DOHH2 (cell line): ENCODE data around the gene DCDC2C.

ENCODE experiments used
- H3F3A ChIP-seq: fragments of 200-600 bp; sonication (generic), shearing (Covaris generic); 2 replicates; pipeline ENCODE4 v1.6.0; 2016; ENCODE audit warnings: antibody characterized with exemption, mild to moderate bottlenecking; ENCODE audit not compliant: control insufficient read depth, insufficient read depth
- H3K27ac ChIP-seq: fragments of 200-600 bp; sonication (generic); 2 replicates; pipeline ENCODE4 v1.5.1; 2014; ENCODE audit warnings: low read depth, mild to moderate bottlenecking, low read length, moderate library complexity
- H3K27me3 ChIP-seq: fragments of 200-600 bp; sonication (generic); 2 replicates; pipeline ENCODE4 v1.6.1; 2014; ENCODE audit warnings: mild to moderate bottlenecking, low read length, mixed read lengths; ENCODE audit not compliant: control insufficient read depth
- H3K36me3 ChIP-seq: fragments of 200-600 bp; sonication (generic); 2 replicates; pipeline ENCODE4 v1.6.1; 2014; ENCODE audit warnings: mild to moderate bottlenecking, low read length, moderate library complexity, mixed read lengths; ENCODE audit not compliant: control insufficient read depth
- H3K4me1 ChIP-seq: fragments of 200-600 bp; sonication (generic); 2 replicates; pipeline ENCODE4 v1.6.1; 2014; ENCODE audit warnings: mild to moderate bottlenecking, low read length, mixed read lengths; ENCODE audit not compliant: control insufficient read depth
- H3K4me2 ChIP-seq: fragments of 200-600 bp; sonication (generic); 2 replicates; pipeline ENCODE4 v1.6.0; 2014; ENCODE audit warnings: mild to moderate bottlenecking, low read length, moderate library complexity
- H3K4me3 ChIP-seq: fragments of 200-600 bp; sonication (generic); 2 replicates; pipeline ENCODE4 v1.5.1; 2014; ENCODE audit warnings: mild to moderate bottlenecking, low read length, mixed read lengths
- H3K79me2 ChIP-seq: fragments of 200-600 bp; sonication (generic); 2 replicates; pipeline ENCODE4 v1.6.1; 2014; ENCODE audit warnings: mild to moderate bottlenecking, low read length, mixed read lengths; ENCODE audit not compliant: control insufficient read depth
- H3K9me2 ChIP-seq: fragments of 200-600 bp; sonication (generic); replicated peaks from 2 replicates; pipeline ENCODE4 v1.6.1; 2014; ENCODE audit warnings: mild to moderate bottlenecking, low read length, mixed read lengths; ENCODE audit not compliant: control insufficient read depth
- H3K9me3 ChIP-seq: fragments of 200-600 bp; sonication (generic); 2 replicates; pipeline ENCODE4 v1.6.1; 2014; ENCODE audit warnings: antibody characterized with exemption, low read length, mixed read lengths; ENCODE audit not compliant: control insufficient read depth, insufficient read depth
- H4K20me1 ChIP-seq: fragments of 200-600 bp; sonication (generic); 2 replicates; pipeline ENCODE4 v1.6.0; 2014; ENCODE audit warnings: low read depth, mild to moderate bottlenecking, antibody characterized with exemption, low read length, moderate library complexity; ENCODE audit not compliant: control insufficient read depth, insufficient read depth
- CTCF ChIP-seq: fragments of 200-600 bp; sonication (generic); IDR thresholded peaks from one replicate; pipeline ENCODE4 v1.5.1; 2014; ENCODE audit warnings: antibody characterized with exemption, mild to moderate bottlenecking, low read depth, low read length; ENCODE audit not compliant: poor library complexity, severe bottlenecking
- EZH2phosphoT487 ChIP-seq: fragments of 200-600 bp; sonication (generic); IDR thresholded peaks from 2 replicates; pipeline ENCODE4 v1.6.1; 2017; ENCODE audit warnings: borderline replicate concordance, mild to moderate bottlenecking, antibody characterized with exemption, low read length, moderate library complexity, mixed read lengths

DCDC2C gene

GRCh38 chr2:3666613-3666975 lies 36.8 kb upstream of the DCDC2C start:
- Histone ChIP-seq H3K79me2 (no peaks in the 10 kb centered on the region), H3K36me3 (no peaks in the 10 kb centered on the region), H3K9me2 (no peaks in the 10 kb centered on the region), H3K27me3 (no peaks in the 10 kb centered on the region), H3K4me1 (peaks cover 22% of the 10 kb centered on the region), H4K20me1 (no peaks in the 10 kb centered on the region), H3K9me3 (no peaks in the 10 kb centered on the region), H3F3A (no peaks in the 10 kb centered on the region), H3K27ac (no peak overlapping the region), H3K4me2 (peak overlapping the region; percentile 51; the same call in 1 of the 2 replicates), H3K4me3 (no peak overlapping the region)
- TF ChIP-seq CTCF (no peak), EZH2phosphoT487 (no peak)

GRCh38 chr2:3667151-3667631 lies 36.2 kb upstream of the DCDC2C start:
- Histone ChIP-seq H3K36me3 (no peaks in the 10 kb centered on the region), H3K4me2 (peak overlapping the region; percentile 51), H3K9me2 (no peaks in the 10 kb centered on the region), H3K9me3 (no peaks in the 10 kb centered on the region), H3K79me2 (no peaks in the 10 kb centered on the region), H3K4me1 (peaks cover 19% of the 10 kb centered on the region), H4K20me1 (no peaks in the 10 kb centered on the region), H3F3A (no peaks in the 10 kb centered on the region), H3K4me3 (peak overlapping the region; percentile 27), H3K27me3 (no peaks in the 10 kb centered on the region), H3K27ac (no peak overlapping the region)
- TF ChIP-seq CTCF, result no peak
- no peak for TF ChIP-seq EZH2phosphoT487

- Histone ChIP-seq H3K4me1 (peaks cover 19% of the 10 kb centered on the region), H3K4me3 (no peak overlapping the region), H3K27ac (no peak overlapping the region), H3K27me3 (no peaks in the 10 kb centered on the region), H3K36me3 (no peaks in the 10 kb centered on the region), H3K79me2 (no peaks in the 10 kb centered on the region), H3F3A (no peaks in the 10 kb centered on the region), H3K9me2 (no peaks in the 10 kb centered on the region), H3K4me2 (no peak overlapping the region), H4K20me1 (no peaks in the 10 kb centered on the region), H3K9me3 (no peaks in the 10 kb centered on the region)
- no peak for TF ChIP-seq EZH2phosphoT487
- TF ChIP-seq CTCF, result no peak
These were observed 33.7 kb upstream of the DCDC2C start for GRCh38 chr2:3669656-3670055.
